Embryonic facial prominence (tissue), 1 donor: ENCODE results near the gene MGMT.

Source experiments
- DNase-seq: peaks from one replicate; pipeline ENCODE4 v3.0.0-alpha.2; 2016; ENCODE audit errors: extremely low spot score

Gene MGMT

DNA sequence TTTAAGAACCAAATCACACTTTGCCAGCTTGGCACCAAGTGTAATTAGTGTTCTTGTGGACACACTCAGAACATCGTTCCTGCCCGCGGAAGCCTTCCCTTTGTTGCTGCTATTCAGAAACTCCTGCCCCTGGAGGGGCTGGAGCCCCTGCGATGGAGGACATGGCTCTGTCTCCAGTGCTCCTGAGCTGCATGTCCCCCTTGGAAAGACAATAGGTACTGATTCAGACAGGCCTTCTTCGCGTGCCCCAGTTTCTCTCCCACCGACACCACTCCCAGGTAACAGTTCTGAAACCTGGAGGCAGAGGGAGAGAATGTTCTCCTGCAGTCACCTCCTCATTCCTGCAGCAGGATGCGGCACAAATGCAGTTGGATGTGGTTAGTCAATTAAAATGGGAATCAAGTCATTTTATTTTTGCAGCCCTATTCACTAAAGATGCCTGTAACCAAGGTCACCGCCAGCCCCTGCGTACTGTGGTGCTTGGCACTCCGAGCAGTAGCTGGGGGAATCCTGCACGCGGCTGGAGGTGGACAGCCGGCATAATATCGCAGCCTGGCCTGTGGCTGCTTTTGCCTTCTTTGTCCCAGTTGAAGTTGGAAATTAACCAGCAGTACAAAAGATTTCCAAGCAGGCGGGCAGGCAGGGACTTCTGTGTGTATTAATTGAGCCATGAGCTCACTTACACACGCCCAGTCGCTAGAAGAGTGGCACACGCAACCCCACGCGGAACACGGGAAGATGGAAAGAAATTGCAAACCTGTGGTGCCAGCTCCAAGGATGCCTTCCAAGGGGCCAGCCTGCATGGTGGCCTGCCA lies 291.4 kb downstream of the MGMT start:
- DNase-seq = no peak

DNA sequence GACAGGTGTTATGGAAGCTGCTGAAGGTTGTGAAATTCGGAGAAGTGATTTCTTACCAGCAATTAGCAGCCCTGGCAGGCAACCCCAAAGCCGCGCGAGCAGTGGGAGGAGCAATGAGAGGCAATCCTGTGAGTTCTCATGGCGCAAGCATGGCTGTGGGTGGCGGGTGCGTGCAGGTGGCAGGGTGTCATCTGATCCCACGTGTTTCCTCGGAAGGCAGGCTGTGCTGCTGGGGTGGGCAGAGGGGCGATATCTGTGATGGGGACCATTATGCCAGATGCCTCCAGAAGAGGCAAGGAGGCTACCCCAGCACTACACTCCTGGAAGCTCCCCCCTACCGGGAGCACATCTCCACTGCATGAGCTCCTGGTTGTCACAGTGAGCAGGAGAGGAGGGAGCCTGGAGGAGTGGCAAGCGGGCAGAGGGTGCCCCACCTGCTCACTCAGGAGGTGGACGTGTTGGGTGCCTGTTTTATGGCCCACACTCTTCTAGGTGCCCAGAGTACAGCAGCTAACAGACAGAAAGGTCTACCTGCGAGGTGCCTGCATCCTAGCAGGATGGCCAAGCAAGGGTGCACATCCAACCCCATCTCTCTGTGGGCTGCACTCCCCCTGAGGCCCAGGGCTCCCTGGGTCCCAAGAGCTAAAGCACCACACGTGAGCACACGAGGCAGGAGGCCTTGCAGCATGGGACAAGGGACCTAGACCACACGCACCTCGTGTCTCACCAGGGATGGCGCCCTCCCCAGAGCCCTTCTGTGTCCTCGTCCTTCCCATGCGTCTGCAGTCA lies 292.4 kb downstream of the MGMT start:
- no peak for DNase-seq

DNA sequence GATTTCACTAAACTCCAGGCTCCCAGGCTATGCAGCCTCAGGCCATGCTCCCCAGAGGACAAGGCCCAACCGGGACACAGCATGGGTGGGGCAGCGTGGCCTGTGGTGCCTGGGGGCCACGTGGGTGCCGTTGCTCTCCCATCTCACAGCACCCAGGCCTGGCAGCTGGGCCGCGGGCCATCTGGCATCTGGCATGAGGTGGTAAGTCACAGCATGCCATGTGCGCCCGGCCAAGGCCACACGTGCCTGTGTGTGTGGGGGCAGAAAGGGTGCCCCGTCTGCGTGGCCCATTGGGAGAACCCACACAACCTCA lies 292.9 kb downstream of the MGMT start:
- DNase-seq = no peak

DNA sequence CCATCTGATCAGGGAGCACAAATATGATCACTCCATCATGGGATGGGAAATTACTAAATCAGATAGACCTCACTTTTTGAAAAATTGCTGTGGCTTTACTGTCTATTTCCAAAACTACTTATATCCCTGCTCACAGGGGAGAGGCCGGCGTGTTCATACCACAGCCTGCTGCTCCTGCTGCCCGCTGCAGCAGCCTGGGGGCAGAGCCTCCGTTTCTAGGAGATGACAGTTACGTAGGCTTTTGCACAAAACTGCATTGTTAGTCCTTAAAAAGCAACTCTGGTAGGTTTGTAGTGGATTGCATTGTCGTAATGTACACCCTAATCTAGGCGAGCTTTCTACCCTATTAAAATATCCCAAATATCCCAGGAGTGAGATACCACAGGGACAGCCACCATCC lies 293.4 kb downstream of the MGMT start:
- DNase-seq = no peak

DNA sequence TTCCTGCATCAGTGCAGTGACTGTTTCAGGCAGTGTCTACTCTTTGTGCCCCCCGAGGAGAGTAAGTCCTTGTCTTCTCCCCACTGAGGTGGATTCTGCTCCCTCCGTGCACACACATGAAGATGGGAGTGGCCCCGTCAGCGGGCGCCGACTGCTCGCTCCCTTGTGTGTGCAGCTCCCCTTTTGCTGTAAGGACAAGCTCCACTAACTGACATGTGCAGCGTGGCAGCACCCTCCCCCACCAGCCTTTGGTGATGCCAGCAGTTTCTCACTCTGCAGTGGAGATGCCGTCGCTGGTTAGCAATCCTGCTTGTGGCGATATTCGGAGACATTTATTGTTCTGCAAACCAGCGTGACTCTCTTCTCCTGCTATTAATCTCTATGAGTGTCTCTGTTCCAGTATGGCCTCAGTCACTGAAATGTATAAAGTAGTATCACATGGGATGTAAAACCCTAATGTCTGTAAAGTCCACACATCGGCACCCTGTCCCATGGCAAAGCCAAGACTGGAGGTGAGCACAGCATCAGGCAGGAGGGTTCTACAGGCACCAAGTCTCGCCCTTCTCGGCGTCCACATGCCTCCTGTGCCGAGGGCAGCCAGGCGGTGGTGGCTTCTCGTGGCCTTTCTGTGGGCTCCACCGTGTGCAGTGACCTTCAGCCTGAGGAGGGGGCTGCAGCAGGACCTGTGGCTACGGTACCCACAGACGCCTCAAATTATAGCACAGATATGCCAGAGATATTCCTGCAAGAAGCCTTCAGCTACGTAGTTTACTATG lies 294.3 kb downstream of the MGMT start:
- no peak for DNase-seq

DNA sequence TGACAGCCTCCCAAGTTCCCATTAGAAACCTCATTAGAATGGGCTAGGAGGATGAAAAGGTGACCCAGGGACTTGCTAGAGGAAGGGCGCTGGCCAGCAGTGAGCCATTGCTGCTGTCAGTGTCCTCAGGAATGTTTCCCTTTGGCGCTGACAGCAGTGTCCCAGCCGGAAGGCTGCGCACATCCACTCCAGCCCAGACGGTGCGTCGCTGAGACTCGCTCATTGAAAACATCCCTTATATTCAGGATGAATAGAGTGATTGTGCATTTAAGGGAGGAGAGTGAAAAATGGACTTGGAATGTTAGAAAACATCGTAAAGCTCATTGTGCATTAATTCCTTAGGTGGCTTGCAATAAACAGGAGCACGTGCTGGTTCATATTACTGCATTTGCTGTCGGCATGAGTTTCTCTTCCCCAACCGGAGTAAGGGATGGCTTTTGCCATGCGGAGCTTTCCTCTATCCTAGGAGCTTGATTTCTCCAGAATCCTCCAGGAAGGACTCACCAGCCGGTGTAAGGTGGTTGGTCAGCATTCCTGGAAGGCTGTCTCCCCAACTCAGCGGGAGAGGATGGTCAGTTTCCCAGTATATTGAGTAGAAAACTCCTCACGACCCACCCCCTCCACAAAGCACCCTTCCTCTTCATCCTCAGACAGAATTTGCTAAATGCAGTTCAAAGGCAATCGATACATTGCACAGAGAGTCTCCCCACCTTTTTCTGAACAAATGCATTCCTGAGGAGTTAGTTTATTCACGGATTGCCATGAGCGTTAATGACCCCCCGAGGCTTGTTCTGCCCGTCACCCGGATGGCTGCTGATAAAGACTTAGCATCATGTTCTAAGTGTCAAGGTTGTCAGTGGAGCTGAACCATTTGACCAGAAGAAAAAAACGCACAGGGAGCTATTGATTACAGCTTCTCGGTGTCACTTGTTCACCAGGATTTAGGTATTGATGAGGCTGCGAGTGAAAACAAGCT lies 295.2 kb downstream of the MGMT start:
- DNase-seq = no peak

DNA sequence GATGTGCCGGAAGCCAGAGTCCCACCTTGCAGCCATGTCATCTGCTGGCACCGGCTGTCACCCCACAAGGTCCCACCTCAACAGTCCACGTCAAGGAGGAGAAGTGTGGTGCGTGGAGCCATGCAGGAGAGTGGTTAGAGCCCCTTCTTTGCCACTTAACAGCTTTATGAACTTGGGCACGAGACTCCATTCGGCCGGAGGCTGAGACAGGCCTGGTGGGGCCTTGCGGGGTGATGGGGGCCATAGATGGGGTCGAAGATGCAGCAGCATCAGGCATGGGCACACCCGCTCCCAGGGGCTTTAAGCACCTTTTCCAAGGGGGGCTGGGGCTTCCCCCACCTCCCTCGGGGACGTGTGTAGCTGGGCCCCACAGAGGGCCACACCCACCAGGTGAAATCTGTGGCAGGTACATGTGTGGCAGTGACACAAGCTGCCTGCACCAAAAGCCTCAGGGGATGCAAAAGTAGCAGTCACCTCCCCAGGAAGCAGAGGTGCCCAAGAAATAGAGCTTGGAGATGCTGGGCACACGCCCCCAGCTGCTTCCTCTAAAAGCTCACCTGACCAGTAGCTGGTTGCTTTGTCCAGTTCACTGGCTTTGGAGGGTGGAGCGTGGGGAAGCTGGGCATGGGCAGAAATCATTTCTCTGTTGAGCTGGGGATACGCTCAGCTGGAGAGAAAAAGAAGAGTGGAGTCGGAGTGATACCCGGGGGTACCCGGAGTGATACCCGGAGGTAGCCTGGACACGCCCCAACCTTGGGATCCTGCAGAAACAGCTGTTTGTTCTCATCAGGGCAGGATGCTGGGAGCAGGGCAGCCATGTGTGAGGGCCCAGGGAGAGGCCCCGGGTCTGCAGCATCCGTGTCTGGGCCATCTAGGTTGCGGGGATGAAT lies 297.2 kb downstream of the MGMT start:
- no peak for DNase-seq

DNA sequence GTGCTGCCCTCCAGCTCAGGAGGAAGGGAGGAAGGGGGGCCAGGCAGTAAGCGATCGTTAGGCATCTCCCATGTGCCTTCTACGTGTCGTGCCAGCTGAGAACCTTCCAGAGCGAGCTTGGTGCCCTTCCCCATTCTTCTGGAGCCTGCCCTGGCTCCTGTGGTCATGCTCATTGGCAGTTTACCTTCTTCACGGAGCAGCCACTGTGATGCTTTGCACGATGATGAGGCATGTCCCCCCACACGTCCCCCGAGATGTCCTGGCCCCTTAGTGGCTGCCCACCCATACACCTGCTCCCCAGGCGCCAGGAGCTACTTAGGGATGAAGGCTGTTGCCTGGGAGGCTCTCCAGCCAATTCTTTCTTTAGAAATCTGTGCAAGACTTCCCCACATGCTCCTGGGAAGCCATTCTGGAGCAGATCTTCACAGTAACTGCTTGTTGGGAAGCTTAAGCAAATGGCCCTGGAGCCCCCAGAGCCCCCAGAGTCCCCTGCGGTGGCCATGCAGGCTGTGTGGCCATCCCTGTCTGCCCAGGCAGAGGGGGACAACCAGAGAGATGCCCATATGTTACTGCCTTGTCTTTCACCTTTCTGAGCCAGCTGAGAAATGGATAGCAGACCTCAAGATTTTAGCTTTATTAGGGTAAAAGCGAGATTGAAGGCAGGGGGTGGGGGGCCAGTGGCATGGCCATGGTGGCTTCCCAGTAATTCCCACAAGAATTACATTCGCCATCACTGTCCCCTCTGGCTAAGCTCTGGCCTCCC lies 298.0 kb downstream of the MGMT start:
- no peak for DNase-seq

DNA sequence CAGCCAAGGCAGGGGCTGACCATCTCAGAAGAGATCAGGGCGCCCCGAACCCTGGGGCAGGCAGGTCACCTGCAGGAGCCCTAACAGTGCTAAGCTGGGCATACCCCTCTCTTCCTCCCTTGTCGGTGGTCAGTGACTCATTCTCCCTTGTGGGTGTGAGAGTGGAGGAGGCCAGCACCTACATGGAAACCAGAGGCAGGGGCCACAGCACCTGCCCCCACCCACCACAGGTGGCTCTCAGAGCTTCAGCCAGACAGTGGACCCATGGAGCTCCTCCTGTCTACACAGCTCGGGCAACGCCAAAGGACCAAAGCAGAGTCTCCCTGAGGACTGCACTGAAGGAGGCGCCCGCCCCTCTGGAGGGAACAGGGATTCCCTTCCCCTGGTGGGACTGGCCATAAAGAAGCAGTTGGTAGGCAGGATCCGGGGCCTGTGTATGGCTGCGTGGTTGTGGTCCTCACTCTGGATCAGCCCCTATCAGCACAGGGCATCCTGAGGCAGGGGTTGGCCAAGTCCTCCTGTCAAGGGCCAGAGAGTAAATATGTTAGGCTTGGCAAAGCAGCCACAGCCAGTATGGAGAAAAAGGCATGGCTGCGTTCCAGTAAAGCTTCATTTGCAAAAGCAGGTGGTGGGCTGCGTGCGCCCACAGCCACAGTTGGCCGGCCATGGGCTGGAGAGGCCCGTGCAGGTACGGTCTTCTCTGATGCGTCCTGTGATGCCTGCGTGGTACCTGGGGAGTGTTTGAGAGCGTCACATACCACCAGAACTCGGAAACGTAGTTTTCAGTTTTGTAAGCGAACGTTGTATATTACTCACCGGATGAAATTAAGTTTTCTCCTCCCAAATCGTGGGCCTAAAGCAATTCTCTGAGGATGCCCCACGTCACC lies 298.9 kb downstream of the MGMT start:
- no peak for DNase-seq

DNA sequence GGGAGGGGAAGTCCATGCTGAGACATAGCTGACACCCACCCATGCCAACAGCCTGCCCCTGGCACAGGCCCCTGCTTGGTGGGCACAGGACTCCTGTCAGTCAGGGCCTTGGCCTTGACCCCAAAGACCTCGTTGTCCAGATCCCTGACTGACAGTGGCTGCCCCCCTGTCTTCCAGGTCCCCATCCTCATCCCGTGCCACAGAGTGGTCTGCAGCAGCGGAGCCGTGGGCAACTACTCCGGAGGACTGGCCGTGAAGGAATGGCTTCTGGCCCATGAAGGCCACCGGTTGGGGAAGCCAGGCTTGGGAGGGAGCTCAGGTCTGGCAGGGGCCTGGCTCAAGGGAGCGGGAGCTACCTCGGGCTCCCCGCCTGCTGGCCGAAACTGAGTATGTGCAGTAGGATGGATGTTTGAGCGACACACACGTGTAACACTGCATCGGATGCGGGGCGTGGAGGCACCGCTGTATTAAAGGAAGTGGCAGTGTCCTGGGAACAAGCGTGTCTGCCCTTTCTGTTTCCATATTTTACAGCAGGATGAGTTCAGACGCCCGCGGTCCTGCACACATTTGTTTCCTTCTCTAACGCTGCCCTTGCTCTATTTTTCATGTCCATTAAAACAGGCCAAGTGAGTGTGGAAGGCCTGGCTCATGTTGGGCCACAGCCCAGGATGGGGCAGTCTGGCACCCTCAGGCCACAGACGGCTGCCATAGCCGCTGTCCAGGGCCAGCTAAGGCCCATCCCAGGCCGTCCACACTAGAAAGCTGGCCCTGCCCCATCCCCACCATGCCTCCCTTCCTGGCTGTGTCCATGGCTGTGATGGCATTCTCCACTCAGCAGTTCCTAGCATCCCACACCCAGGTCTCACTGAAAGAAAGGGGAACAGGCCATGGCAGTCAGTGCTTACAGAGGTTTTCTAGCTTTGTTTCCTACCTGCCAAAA lies 299.8 kb downstream of the MGMT start:
- no peak for DNase-seq

DNA sequence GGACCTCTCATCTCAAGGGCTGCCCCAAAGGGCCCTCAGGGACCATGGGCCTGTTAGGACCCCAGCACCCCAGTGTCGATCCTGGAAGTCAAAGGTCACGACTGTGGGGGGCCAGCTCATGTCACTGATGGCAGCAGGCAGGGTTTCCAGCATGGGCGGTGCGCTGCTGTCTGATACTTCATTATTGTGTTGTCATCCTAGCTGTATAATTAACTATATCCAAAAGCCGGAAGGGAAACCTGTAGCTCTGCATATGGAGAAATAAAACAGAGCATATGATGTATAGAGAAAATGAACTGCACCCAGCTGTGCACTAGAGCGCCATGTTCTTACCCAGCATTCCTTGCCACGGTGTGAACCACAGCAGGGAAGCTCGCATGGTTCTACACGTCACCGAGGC lies 300.7 kb downstream of the MGMT start:
- DNase-seq = no peak

DNA sequence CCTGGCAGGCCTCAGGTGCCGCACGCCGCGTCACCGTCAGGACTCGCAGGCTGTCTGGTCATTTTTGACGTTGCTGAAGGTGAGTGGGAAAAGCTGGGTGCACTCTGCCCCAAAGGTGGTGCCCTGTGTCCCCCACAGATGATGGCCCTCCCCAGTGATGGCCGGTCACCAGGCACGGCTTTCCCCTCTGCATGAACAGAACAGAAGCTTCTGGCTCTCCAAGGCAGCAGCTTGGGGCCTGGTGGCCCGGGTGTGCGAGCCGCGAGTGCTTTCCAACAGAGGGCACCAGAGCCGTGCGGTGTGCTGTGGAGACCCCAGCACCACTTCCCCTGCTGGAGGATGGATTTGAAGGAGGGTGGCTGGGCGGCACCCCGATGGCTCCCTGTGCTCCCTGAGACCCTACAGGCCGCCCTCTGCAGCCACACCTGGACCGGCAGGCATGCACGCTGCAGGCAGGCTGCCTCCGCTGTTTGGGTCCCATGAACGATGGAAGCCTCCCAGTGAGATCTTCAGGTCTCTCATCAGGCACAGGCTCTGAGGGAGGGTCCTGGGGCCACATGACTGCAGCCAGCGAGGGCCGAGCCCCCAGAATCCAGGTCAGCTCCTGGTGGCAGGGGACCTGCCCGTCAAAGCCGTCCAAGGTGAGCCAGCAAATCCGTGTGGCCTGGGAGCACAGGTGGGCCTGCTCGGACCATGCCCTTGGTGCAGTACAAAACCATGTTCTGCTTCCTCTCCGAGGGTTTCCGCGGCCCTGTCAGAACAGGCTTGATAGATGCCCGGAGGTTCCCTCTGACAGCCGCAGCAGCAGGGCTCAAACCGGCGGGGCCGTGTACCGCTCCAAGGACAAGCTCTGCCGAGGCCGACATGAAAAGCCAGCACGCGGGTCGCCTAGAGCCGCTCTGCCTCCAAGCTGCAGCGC lies 301.7 kb downstream of the MGMT start:
- DNase-seq = no peak

DNA sequence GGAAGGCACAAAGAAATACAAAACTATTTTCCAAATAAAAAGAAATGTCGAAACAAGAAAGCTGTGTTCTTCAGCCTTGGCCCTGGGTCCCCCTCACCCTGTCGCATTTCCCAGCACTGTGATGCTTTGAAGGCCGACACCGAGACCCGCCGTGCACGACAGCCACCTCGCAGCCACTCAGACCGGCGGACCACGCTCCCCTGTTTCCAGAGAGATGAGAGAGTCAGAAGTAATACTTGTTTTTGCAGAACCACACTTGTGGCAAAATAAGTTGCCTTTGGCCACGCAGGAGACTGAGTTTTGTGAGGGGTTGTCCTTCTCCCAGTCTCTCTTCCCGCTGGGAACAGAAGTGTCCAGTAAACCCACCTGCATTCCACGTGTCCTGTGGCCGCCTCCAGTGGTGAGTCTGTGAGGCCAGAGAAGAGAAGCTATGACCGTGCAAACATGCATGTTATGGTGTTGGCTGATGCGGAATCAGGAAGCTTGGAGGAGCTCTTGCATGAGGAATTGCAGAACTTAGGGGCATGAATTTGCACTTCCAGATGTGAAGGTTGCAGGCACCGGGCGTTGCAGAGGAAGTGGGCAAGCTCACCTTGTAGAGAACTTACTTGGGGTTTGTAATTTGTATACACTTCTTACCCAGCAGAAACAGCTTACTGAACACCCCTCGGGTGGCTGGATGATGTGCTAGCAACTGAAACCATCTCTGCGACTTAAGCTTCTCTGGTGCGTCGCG lies 302.5 kb downstream of the MGMT start:
- DNase-seq = no peak

DNA sequence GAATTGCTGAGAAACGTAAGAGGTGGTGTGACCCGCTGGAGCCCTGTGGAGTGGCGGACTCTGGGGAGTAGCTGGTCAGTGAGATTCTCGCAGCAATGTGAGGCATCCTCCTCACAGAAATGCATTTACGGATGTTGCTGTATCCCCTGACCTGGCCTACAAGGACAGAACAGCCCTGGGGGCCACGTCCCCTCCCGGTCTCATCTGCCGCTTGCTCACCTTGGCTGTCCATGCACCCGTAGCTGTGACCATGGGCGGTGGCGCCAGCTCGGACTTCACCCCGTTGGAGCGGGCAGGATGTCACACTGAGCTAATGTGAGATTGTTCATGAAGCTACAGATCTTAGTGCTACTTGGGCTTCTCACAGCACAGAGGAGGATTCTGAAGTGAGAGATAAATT lies 303.2 kb downstream of the MGMT start:
- no peak for DNase-seq

DNA sequence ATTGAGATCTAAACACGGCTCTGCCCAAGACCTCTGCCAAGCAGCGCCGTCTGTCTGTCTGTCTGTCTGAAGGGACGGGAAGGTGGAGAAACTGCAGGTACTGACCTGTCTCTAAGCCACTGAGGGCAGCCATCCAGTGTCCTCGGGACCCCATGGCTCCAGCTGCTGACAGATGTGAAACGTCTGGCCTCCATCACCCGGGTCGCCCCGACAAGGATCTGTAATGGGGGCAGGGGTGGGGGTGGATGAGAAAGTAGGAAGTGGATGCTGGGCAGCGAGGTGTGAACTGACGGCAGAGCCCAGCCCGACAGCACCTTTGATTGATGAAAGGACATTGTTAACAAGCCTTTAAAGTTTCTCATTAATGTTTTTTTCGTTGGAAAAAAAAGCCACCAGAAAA lies 304.0 kb downstream of the MGMT start:
- DNase-seq = no peak

DNA sequence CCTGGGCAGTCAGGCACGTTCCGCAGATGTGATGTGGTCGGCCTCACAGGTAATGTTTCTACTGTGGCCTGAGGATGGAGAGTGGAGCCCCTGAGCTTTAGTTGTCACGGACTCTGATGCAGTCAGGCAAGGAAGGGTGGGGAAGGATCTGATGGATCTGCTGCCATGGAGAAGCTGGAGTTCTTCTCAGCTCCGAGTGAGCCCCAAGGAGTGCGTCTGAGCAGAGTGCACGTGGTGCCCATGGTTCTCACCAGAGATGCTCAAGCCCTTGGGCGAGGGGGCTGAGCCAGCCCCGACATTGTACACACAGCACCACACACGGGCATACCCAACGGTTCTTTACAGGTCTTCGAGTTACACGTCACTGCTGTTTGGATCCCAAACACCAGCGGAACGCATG lies 304.5 kb downstream of the MGMT start:
- no peak for DNase-seq
